T-cell (primary cell): ENCODE measurements around the gene FOXP3. TPM values are rescaled to one million over a fixed set of nuclear protein-coding genes. Genes with fewer than 3 reads are reported as not detected.
A peak's percentile ranks its signal among the peaks of the same experiment; 100 is the strongest.
"Not testable (repeated sequence)": the region's sequence is repeated elsewhere in the genome, so short reads cannot be mapped to it uniquely, and the experiment has no call there.

Source experiments
- ATAC-seq, 4 experiments: fragments of 200-7000 bp in 3 of 4; fragments of 150-1000 bp in 1 of 4; cut with Tn5 transposase; replicated peaks in 1 of 4; 1 replicate in 3 of 4; 2 replicates in 1 of 4; pipeline ENCODE4 v1.10.0; 2021; ENCODE audit warnings: moderate library complexity in 3 of 4, mild to moderate bottlenecking in 2 of 4, moderate number of reproducible peaks in 1 of 4
- CTCF ChIA-PET, 2 donors: fragments of 300-600 bp; sonication (Branson Sonifier 250); formaldehyde crosslinking; loops; one replicate each; lab custom pipeline; 2022; ENCODE audit warnings: antibody characterized with exemption in 2 of 2; lab: Charles Lee
- POLR2A ChIA-PET, 2 donors: fragments of 300-600 bp; sonication (Branson Sonifier 250); formaldehyde crosslinking; loops; one replicate each; lab custom pipeline; 2022; ENCODE audit warnings: antibody characterized with exemption in 2 of 2; lab: Charles Lee
- DNase-seq, 35 experiments: peaks; one replicate each; pipeline versions ENCODE4 v3.0.0 to v3.0.0-alpha.2; 2013 to 2023
- H3K27ac ChIP-seq: one replicate; pipeline ENCODE4 v1.5.1; 2013; ENCODE audit warnings: low read length
- H3K27me3 ChIP-seq, 2 experiments: replicated peaks in 1 of 2; 1 replicate in 1 of 2; 2 replicates in 1 of 2; pipeline versions ENCODE4 v1.6.1 to v1.7.0; 2013; ENCODE audit warnings: low read length in 1 of 2, mixed read lengths in 1 of 2; ENCODE audit not compliant: control insufficient read depth in 2 of 2, insufficient read depth in 2 of 2; ENCODE audit errors: extremely low read depth in 1 of 2
- H3K36me3 ChIP-seq, 2 donors: 1 replicate in 1 of 2; 2 replicates in 1 of 2; pipeline versions ENCODE4 v1.6.1 to v1.7.0; 2013; ENCODE audit warnings: low read length in 1 of 2; ENCODE audit not compliant: control insufficient read depth in 2 of 2, insufficient read depth in 1 of 2; ENCODE audit errors: extremely low read depth in 1 of 2
- H3K4me1 ChIP-seq, 2 experiments: 1 replicate in 1 of 2; 2 replicates in 1 of 2; pipeline versions ENCODE4 v1.6.1 to v1.7.0; 2013; ENCODE audit warnings: low read length in 2 of 2, mixed read lengths in 1 of 2; ENCODE audit not compliant: insufficient read depth in 2 of 2, control insufficient read depth in 1 of 2; ENCODE audit errors: extremely low read depth in 1 of 2
- H3K4me3 ChIP-seq, 2 donors: 1 replicate in 1 of 2; 2 replicates in 1 of 2; pipeline versions ENCODE4 v1.5.1 to v1.7.0; 2013; ENCODE audit warnings: mild to moderate bottlenecking in 2 of 2, low read length in 1 of 2, moderate library complexity in 1 of 2; ENCODE audit not compliant: control insufficient read depth in 1 of 2; ENCODE audit errors: extremely low read depth in 1 of 2
- H3K9me3 ChIP-seq: 2 replicates; pipeline ENCODE4 v1.7.0; 2013
- H3K27ac Mint-ChIP-seq, 2 donors: one replicate each; pipeline ENCODE4 v1.8.0; 2020 to 2021; ENCODE audit warnings: mild to moderate bottlenecking in 2 of 2, mixed read lengths in 2 of 2
- H3K27me3 Mint-ChIP-seq, 2 donors: one replicate each; pipeline ENCODE4 v1.8.0; 2021 to 2022; ENCODE audit warnings: mixed read lengths in 2 of 2
- H3K36me3 Mint-ChIP-seq: one replicate; pipeline ENCODE4 v1.8.0; 2021; ENCODE audit warnings: mixed read lengths
- H3K4me1 Mint-ChIP-seq, 3 donors: one replicate each; pipeline ENCODE4 v1.8.0; 2020 to 2022; ENCODE audit warnings: mixed read lengths in 3 of 3, mild to moderate bottlenecking in 1 of 3
- H3K4me3 Mint-ChIP-seq, 3 donors: one replicate each; pipeline ENCODE4 v1.8.0; 2020 to 2022; ENCODE audit warnings: mild to moderate bottlenecking in 3 of 3, mixed read lengths in 3 of 3, moderate library complexity in 3 of 3
- H3K9me3 Mint-ChIP-seq, 3 donors: one replicate each; pipeline ENCODE4 v1.8.0; 2020 to 2022; ENCODE audit warnings: mixed read lengths in 3 of 3
- WGBS: methylation state at CpG from one replicate; pipeline ENCODE4 v1.1.5; 2013; ENCODE audit warnings: missing lambda C conversion rate; ENCODE audit not compliant: insufficient coverage; 5-methylcytosine and 5-hydroxymethylcytosine counted together
- total RNA-seq, 35 experiments: library from RNA in 6 of 35; stranded (reverse) in 6 of 35; fragments of 120-200 nt in 1 of 35; gene quantifications; one replicate each; pipeline versions ENCODE4 v1.2.1 to v1.2.4 and lab custom pipeline; 2013 to 2026

The FOXP3 gene
- total RNA-seq: 10 to 100 TPM in 4 of 5 donors, 1 to 10 TPM in 1; 9.0 to 30.1 (median 21.7) TPM
- total RNA-seq (2013): 8.9 TPM
- 0.42 to 15.4 (median 4.5) reads per million in 29 experiments for total RNA-seq (lab: John Stamatoyannopoulos, UW)

GRCh38 chrX:49264460-49264859, at the start of gene FOXP3:
TSS of gene FOXP3 (minus strand) at chrX:49264710. CDS start at chrX:49258505, 6,205 bp downstream.
- Histone ChIP-seq H3K27me3 (no peaks in the 10 kb centered on the region), H3K36me3 (no peaks in the 10 kb centered on the region), H3K4me1 (peaks cover 0 to 15% of the 10 kb centered on the region in 2 experiments), H3K4me3 (peak within 1 kb of the TSS in 1 of 2 donors; percentile 21), H3K9me3 (no peaks in the 10 kb centered on the region), H3K27ac (no peak within 1 kb of the TSS)
- peaks cover 0 to 9% of the 10 kb centered on the region in 2 donors for H3K27me3 Mint-ChIP-seq
- peak within 1 kb of the TSS; percentile 64 to 77 for H3K27ac Mint-ChIP-seq
- ATAC-seq: no peak
- H3K4me3 Mint-ChIP-seq: peak within 1 kb of the TSS; percentile 6 to 76 (median 63)
- no peak for DNase-seq
- no CpG with 5 or more reads among the region's 11 CpGs for WGBS
- ChIA-PET CTCF (no interaction called here), POLR2A (no interaction called here)
- H3K4me1 Mint-ChIP-seq: peaks cover 15 to 32% (median 20%) of the 10 kb centered on the region in 3 donors
- no peaks in the 10 kb centered on the region for H3K9me3 Mint-ChIP-seq
- H3K36me3 Mint-ChIP-seq: no peaks in the 10 kb centered on the region

- peaks cover 24 to 27% (median 25%) of the 10 kb centered on the region in 3 donors for H3K4me1 Mint-ChIP-seq
- H3K27me3 Mint-ChIP-seq: peaks cover 0 to 6% of the 10 kb centered on the region in 2 donors
- H3K27ac Mint-ChIP-seq: no peak overlapping the region
- Histone ChIP-seq H3K9me3 (no peaks in the 10 kb centered on the region), H3K27ac (no peak overlapping the region), H3K27me3 (no peaks in the 10 kb centered on the region), H3K4me1 (peaks cover 2 to 20% of the 10 kb centered on the region in 2 experiments), H3K4me3 (no peak overlapping the region), H3K36me3 (no peaks in the 10 kb centered on the region)
- no peaks in the 10 kb centered on the region for H3K36me3 Mint-ChIP-seq
- no peaks in the 10 kb centered on the region for H3K9me3 Mint-ChIP-seq
- POLR2A ChIA-PET: no interaction called here
- H3K4me3 Mint-ChIP-seq: no peak overlapping the region
- no peak for ATAC-seq
- no peak for DNase-seq
- no CpG with 5 or more reads among the region's 2 CpGs for WGBS
- CTCF ChIA-PET: no interaction called here
Observed at GRCh38 chrX:49312176-49312575, 47.7 kb upstream of the FOXP3 start.

GRCh38 chrX:49310371-49310770, 45.9 kb upstream of the FOXP3 start:
- H3K4me3 Mint-ChIP-seq: peak overlapping the region in 1 of 3 donors; percentile 87
- DNase-seq: no peak
- H3K4me1 Mint-ChIP-seq: peaks cover 24 to 27% (median 25%) of the 10 kb centered on the region in 3 donors
- H3K27me3 Mint-ChIP-seq: no peaks in the 10 kb centered on the region
- 100% methylated on average over 6 of the region's 18 CpGs for WGBS
- no peaks in the 10 kb centered on the region for H3K27me3 ChIP-seq
- no peaks in the 10 kb centered on the region for H3K9me3 Mint-ChIP-seq
- no peak for ATAC-seq
- peak overlapping the region; percentile 97 to 98 for H3K27ac Mint-ChIP-seq
- no peak overlapping the region for H3K4me3 ChIP-seq
- H3K4me1 ChIP-seq: peaks cover 2 to 20% of the 10 kb centered on the region in 2 experiments
- H3K36me3 ChIP-seq: no peaks in the 10 kb centered on the region
- no peaks in the 10 kb centered on the region for H3K36me3 Mint-ChIP-seq
- ChIA-PET POLR2A (no interaction called here), CTCF (no interaction called here)
- peak overlapping the region; percentile 84 for H3K27ac ChIP-seq
- no peaks in the 10 kb centered on the region for H3K9me3 ChIP-seq

GRCh38 chrX:49309401-49309981, 45.0 kb upstream of the FOXP3 start:
- H3K27ac Mint-ChIP-seq: peak overlapping the region; percentile 97 to 98
- peak overlapping the region; percentile 76 to 87 (median 85) for H3K4me3 Mint-ChIP-seq
- no peaks in the 10 kb centered on the region for H3K9me3 Mint-ChIP-seq
- ATAC-seq (peak; percentile 63 to 74 (median 66)), DNase-seq (peak in 18 of 35 experiments; percentile 2 to 47 (median 22))
- peaks cover 24 to 27% (median 25%) of the 10 kb centered on the region in 3 donors for H3K4me1 Mint-ChIP-seq
- H3K27me3 ChIP-seq: no peaks in the 10 kb centered on the region
- no peaks in the 10 kb centered on the region for H3K36me3 ChIP-seq
- ChIA-PET CTCF (interaction anchor here in 1 of 2 donors (0.6 kb wide), 1 partner anchor 117 kb away, joined by 3 read pairs; no protein-coding TSS in a partner anchor), POLR2A (interaction anchor here (0.6 to 0.7 kb wide), 2 partner anchors 19 to 40 kb away, joined by 3 to 4 read pairs; no protein-coding TSS in a partner anchor)
- H3K4me3 ChIP-seq: peak overlapping the region; percentile 29 to 48
- H3K36me3 Mint-ChIP-seq: no peaks in the 10 kb centered on the region
- peaks cover 2 to 20% of the 10 kb centered on the region in 2 experiments for H3K4me1 ChIP-seq
- H3K27me3 Mint-ChIP-seq: no peaks in the 10 kb centered on the region
- H3K9me3 ChIP-seq: no peaks in the 10 kb centered on the region
- H3K27ac ChIP-seq: peak overlapping the region; percentile 84
- WGBS: no CpG with 5 or more reads among the region's 8 CpGs

GRCh38 chrX:49308604-49309269, 44.2 kb upstream of the FOXP3 start:
- ATAC-seq (peak; percentile 63 to 75 (median 72)), DNase-seq (peak in 13 of 35 experiments; percentile 1 to 56 (median 21))
- Histone ChIP-seq H3K27me3 (no peaks in the 10 kb centered on the region), H3K4me3 (peak overlapping the region; percentile 29 to 48), H3K27ac (peak overlapping the region; percentile 84), H3K36me3 (no peaks in the 10 kb centered on the region), H3K4me1 (peaks cover 2 to 20% of the 10 kb centered on the region in 2 experiments), H3K9me3 (no peaks in the 10 kb centered on the region)
- POLR2A ChIA-PET: interaction anchor here (0.6 to 0.7 kb wide), 2 partner anchors 18 to 40 kb away, joined by 3 to 4 read pairs; no protein-coding TSS in a partner anchor
- Mint-ChIP-seq H3K4me1 (peaks cover 24 to 27% (median 25%) of the 10 kb centered on the region in 3 donors), H3K36me3 (no peaks in the 10 kb centered on the region), H3K4me3 (peak overlapping the region; percentile 76 to 87 (median 85)), H3K27me3 (no peaks in the 10 kb centered on the region), H3K27ac (peak overlapping the region; percentile 97 to 98), H3K9me3 (no peaks in the 10 kb centered on the region)
- 0% methylated on average over 2 of the region's 15 CpGs for WGBS
- CTCF ChIA-PET: no interaction called here

GRCh38 chrX:49307775-49308174, 43.3 kb upstream of the FOXP3 start:
- H3K27me3 ChIP-seq, CTCF ChIA-PET, DNase-seq, H3K36me3 ChIP-seq, H3K27me3 Mint-ChIP-seq, H3K36me3 Mint-ChIP-seq, POLR2A ChIA-PET, H3K27ac ChIP-seq, ATAC-seq, H3K9me3 ChIP-seq, H3K9me3 Mint-ChIP-seq, H3K4me3 ChIP-seq: not testable (repeated sequence)
- Mint-ChIP-seq H3K27ac (peak overlapping the region in 1 of 2 donors; percentile 97), H3K4me3 (peak overlapping the region in 1 of 3 donors; percentile 87), H3K4me1 (peaks cover 24 to 27% (median 25%) of the 10 kb centered on the region in 3 donors)
- peaks cover 2 to 20% of the 10 kb centered on the region in 2 experiments for H3K4me1 ChIP-seq
- WGBS: no CpG with 5 or more reads among the region's 2 CpGs
